CD14-positive monocyte (primary cell): ENCODE results near the gene TCF4. TPM values are rescaled to one million over a fixed set of nuclear protein-coding genes. Genes with fewer than 3 reads are reported as not detected.
A peak's percentile ranks its signal among the peaks of the same experiment; 100 is the strongest.

Experiments used
- DNase-seq, 3 donors: peaks; one replicate each; pipeline ENCODE4 v3.0.0-alpha.2; 2011 to 2022
- H2AFZ ChIP-seq: 2 replicates; pipeline ENCODE4 v1.6.0; 2012; ENCODE audit warnings: mild to moderate bottlenecking, low read depth, low read length, inconsistent platforms; ENCODE audit not compliant: insufficient read depth, poor library complexity, severe bottlenecking
- H3K27ac ChIP-seq, 2 donors: 1 replicate in 1 of 2; 2 replicates in 1 of 2; pipeline ENCODE4 v1.5.1; 2012 to 2013; ENCODE audit warnings: low read length in 2 of 2, control low read depth in 1 of 2, inconsistent platforms in 1 of 2, low read depth in 1 of 2, mild to moderate bottlenecking in 1 of 2
- H3K27me3 ChIP-seq, 2 donors: one replicate each; pipeline versions ENCODE4 v1.6.0 to v1.6.1; 2011 to 2013; ENCODE audit warnings: low read length in 2 of 2; ENCODE audit not compliant: control insufficient read depth in 2 of 2, insufficient read depth in 2 of 2
- H3K36me3 ChIP-seq, 2 donors: replicated peaks in 1 of 2; 1 replicate in 1 of 2; 2 replicates in 1 of 2; pipeline versions ENCODE4 v1.5.1 to v1.6.1; 2012 to 2013; ENCODE audit warnings: low read length in 2 of 2, control low read depth in 1 of 2, inconsistent platforms in 1 of 2, mild to moderate bottlenecking in 1 of 2; ENCODE audit not compliant: insufficient read depth in 2 of 2, control insufficient read depth in 1 of 2
- H3K4me1 ChIP-seq, 2 donors: 1 replicate in 1 of 2; 2 replicates in 1 of 2; pipeline versions ENCODE4 v1.5.1 to v1.6.1; 2012 to 2013; ENCODE audit warnings: low read length in 2 of 2, control low read depth in 1 of 2, inconsistent platforms in 1 of 2, mild to moderate bottlenecking in 1 of 2, moderate library complexity in 1 of 2; ENCODE audit not compliant: insufficient read depth in 2 of 2, control insufficient read depth in 1 of 2
- H3K4me2 ChIP-seq: replicated peaks from 2 replicates; pipeline ENCODE3; 2012; ENCODE audit warnings: low read length, moderate library complexity, mild to moderate bottlenecking; ENCODE audit not compliant: poor library complexity, severe bottlenecking; ENCODE audit errors: extremely low read depth
- H3K4me3 ChIP-seq, 3 experiments: fragments of 200-600 bp in 1 of 3; sonication (generic) in 1 of 3; replicated peaks in 1 of 3; 1 replicate in 2 of 3; 2 replicates in 1 of 3; pipeline ENCODE4 v1.5.1; 2011 to 2013; ENCODE audit warnings: low read length in 3 of 3, mild to moderate bottlenecking in 3 of 3, control low read depth in 2 of 3, low read depth in 2 of 3, inconsistent platforms in 1 of 3, moderate library complexity in 1 of 3
- H3K79me2 ChIP-seq: 2 replicates; pipeline ENCODE4 v1.6.0; 2012; ENCODE audit warnings: mild to moderate bottlenecking, control low read depth, inconsistent platforms, low read length, moderate library complexity; ENCODE audit not compliant: insufficient read depth
- H3K9ac ChIP-seq: 2 replicates; pipeline ENCODE4 v1.6.0; 2017; ENCODE audit warnings: low read length, mild to moderate bottlenecking; ENCODE audit not compliant: insufficient read depth, poor library complexity, severe bottlenecking
- H3K9me3 ChIP-seq, 2 donors: replicated peaks in 1 of 2; 1 replicate in 1 of 2; 2 replicates in 1 of 2; pipeline versions ENCODE4 v1.5.1 to v1.6.1; 2012 to 2013; ENCODE audit warnings: low read length in 2 of 2, control low read depth in 1 of 2; ENCODE audit not compliant: control insufficient read depth in 1 of 2, insufficient read depth in 1 of 2
- H4K20me1 ChIP-seq: 2 replicates; pipeline ENCODE4 v1.6.0; 2012; ENCODE audit warnings: mild to moderate bottlenecking, low read length, control low read depth, moderate library complexity; ENCODE audit not compliant: insufficient read depth
- H3K27ac Mint-ChIP-seq, 7 donors: one replicate each; pipeline ENCODE4 v1.8.0; 2020; ENCODE audit warnings: mild to moderate bottlenecking in 7 of 7, mixed read lengths in 7 of 7, moderate library complexity in 6 of 7, inconsistent platforms in 2 of 7
- H3K27me3 Mint-ChIP-seq, 3 donors: one replicate each; pipeline ENCODE4 v1.8.0; 2021 to 2022; ENCODE audit warnings: low read depth in 3 of 3, mild to moderate bottlenecking in 3 of 3, mixed read lengths in 3 of 3, moderate library complexity in 3 of 3, inconsistent platforms in 1 of 3
- H3K36me3 Mint-ChIP-seq, 2 donors: one replicate each; pipeline ENCODE4 v1.8.0; 2020; ENCODE audit warnings: mixed read lengths in 2 of 2, inconsistent platforms in 1 of 2, mild to moderate bottlenecking in 1 of 2
- H3K4me1 Mint-ChIP-seq: one replicate; pipeline ENCODE4 v1.8.0; 2020; ENCODE audit warnings: mild to moderate bottlenecking, mixed read lengths
- H3K4me3 Mint-ChIP-seq, 2 donors: one replicate each; pipeline ENCODE4 v1.8.0; 2020; ENCODE audit warnings: mild to moderate bottlenecking in 2 of 2, mixed read lengths in 2 of 2, moderate library complexity in 1 of 2
- H3K9me3 Mint-ChIP-seq, 7 donors: one replicate each; pipeline ENCODE4 v1.8.0; 2020 to 2022; ENCODE audit warnings: mixed read lengths in 7 of 7, mild to moderate bottlenecking in 6 of 7, moderate library complexity in 6 of 7, inconsistent platforms in 2 of 7
- CTCF ChIP-seq: fragments of 200-600 bp; IDR thresholded peaks from one replicate; pipeline ENCODE4 v1.8.0; 2022; ENCODE audit warnings: antibody characterized with exemption, mild to moderate bottlenecking
- WGBS: methylation state at CpG from one replicate; pipeline ENCODE4 v1.1.5; 2013; ENCODE audit warnings: missing lambda C conversion rate; ENCODE audit not compliant: insufficient coverage; 5-methylcytosine and 5-hydroxymethylcytosine counted together
- intact Hi-C, 2 donors: fragments of 100-400 bp; cut with micrococcal nuclease; formaldehyde crosslinking; loops; one replicate each; pipeline versions ENCODE4 v1.15.0 to v1.15.1; 2023
- polyA plus RNA-seq, 3 donors: library from polyadenylated mRNA; depleted of rRNA in 1 of 3; unstranded in 2 of 3; stranded (reverse) in 1 of 3; fragments of 300-500 nt in 2 of 3; fragments of >200 nt in 1 of 3; fragmentation: Illumina TruSeq in 2 of 3; gene quantifications; 1 replicate in 2 of 3; 2 replicates in 1 of 3; pipeline ENCODE4 v1.2.3, GENCODE V29; 2012 to 2021

TCF4 gene
- polyA plus RNA-seq, 3 donors, result 5.9 to 12.9 (median 10.7) TPM

- no peaks in the 10 kb centered on the region for H3K9me3 ChIP-seq
- TF ChIP-seq CTCF, result no peak
- peaks cover 0 to 7% of the 10 kb centered on the region in 2 donors for H3K36me3 ChIP-seq
- no peaks in the 10 kb centered on the region for H4K20me1 ChIP-seq
- H3K4me1 Mint-ChIP-seq, result peaks cover 18% of the 10 kb centered on the region
- H3K4me2 ChIP-seq, result no peak overlapping the region
- WGBS, result no CpG with 5 or more reads among the region's 3 CpGs
- H3K4me3 ChIP-seq, result no peak overlapping the region
- peaks cover 10 to 22% of the 10 kb centered on the region in 2 donors for H3K4me1 ChIP-seq
- intact Hi-C loops, result no loop called here
- H3K79me2 ChIP-seq, result no peaks in the 10 kb centered on the region
- H3K9me3 Mint-ChIP-seq, result no peaks in the 10 kb centered on the region
- H3K27me3 ChIP-seq, result no peaks in the 10 kb centered on the region
- H3K4me3 Mint-ChIP-seq, result no peak overlapping the region
- H2AFZ ChIP-seq, result no peak overlapping the region
- H3K27ac ChIP-seq, result no peak overlapping the region
- H3K27me3 Mint-ChIP-seq, result no peaks in the 10 kb centered on the region
- DNase-seq, result no peak
- peaks cover 0 to 8% of the 10 kb centered on the region in 2 donors for H3K36me3 Mint-ChIP-seq
- no peak overlapping the region for H3K9ac ChIP-seq
- H3K27ac Mint-ChIP-seq, result no peak overlapping the region
Measured at GRCh38 chr18:55237660-55238059, 350.3 kb downstream of the TCF4 start.

GRCh38 chr18:55236150-55236931 lies 351.7 kb downstream of the TCF4 start:
- intact Hi-C loops, result no loop called here
- Histone ChIP-seq H3K27ac (no peak overlapping the region), H3K4me3 (no peak overlapping the region), H3K27me3 (no peaks in the 10 kb centered on the region), H3K4me1 (peaks cover 10 to 22% of the 10 kb centered on the region in 2 donors), H3K4me2 (no peak overlapping the region), H4K20me1 (no peaks in the 10 kb centered on the region), H3K9me3 (no peaks in the 10 kb centered on the region), H3K36me3 (peaks cover 0 to 19% of the 10 kb centered on the region in 2 donors), H3K9ac (no peak overlapping the region), H2AFZ (no peak overlapping the region), H3K79me2 (no peaks in the 10 kb centered on the region)
- Mint-ChIP-seq H3K27me3 (no peaks in the 10 kb centered on the region), H3K27ac (no peak overlapping the region), H3K9me3 (no peaks in the 10 kb centered on the region), H3K4me1 (peaks cover 18% of the 10 kb centered on the region), H3K36me3 (peaks cover 4 to 15% of the 10 kb centered on the region in 2 donors), H3K4me3 (no peak overlapping the region)
- WGBS, result 0% methylated on average over 1 of the region's 6 CpGs
- DNase-seq, result peak; percentile 11 to 17 (median 16)
- TF ChIP-seq CTCF, result no peak
